H9 (cell line): Measurements from ENCODE around the gene IER3. TPM values are rescaled to one million over a fixed set of nuclear protein-coding genes. Genes with fewer than 3 reads are reported as not detected.

ENCODE experiments used
- DNase-seq: peaks from one replicate; pipeline ENCODE4 v3.0.0-alpha.2; 2017
- H2AFZ ChIP-seq: one replicate; pipeline ENCODE4 v1.6.1; 2013; ENCODE audit warnings: mild to moderate bottlenecking, low read length, control low read depth, moderate library complexity
- H2AK5ac ChIP-seq: 2 replicates; pipeline ENCODE4 v1.6.1; 2013; ENCODE audit warnings: low read length, control low read depth, mixed read lengths; ENCODE audit not compliant: insufficient read length
- H2BK120ac ChIP-seq: one replicate; pipeline ENCODE4 v1.6.1; 2013; ENCODE audit warnings: low read depth, mild to moderate bottlenecking, low read length, control low read depth, inconsistent platforms; ENCODE audit not compliant: poor library complexity, severe bottlenecking
- H2BK12ac ChIP-seq: 2 replicates; pipeline ENCODE4 v1.6.1; 2013; ENCODE audit warnings: low read length, control low read depth, mixed read lengths, low read depth; ENCODE audit not compliant: insufficient read length
- H2BK15ac ChIP-seq: 2 replicates; pipeline ENCODE4 v1.6.1; 2013; ENCODE audit warnings: low read depth, low read length, control low read depth
- H2BK20ac ChIP-seq: one replicate; pipeline ENCODE4 v1.6.1; 2013; ENCODE audit warnings: low read depth, mild to moderate bottlenecking, low read length, control low read depth, inconsistent platforms; ENCODE audit not compliant: poor library complexity, severe bottlenecking
- H2BK5ac ChIP-seq: 2 replicates; pipeline ENCODE4 v1.6.1; 2013; ENCODE audit warnings: low read length, control low read depth, mixed read lengths; ENCODE audit not compliant: insufficient read length
- H3K14ac ChIP-seq: 2 replicates; pipeline ENCODE4 v1.6.1; 2013; ENCODE audit warnings: low read length, control low read depth; ENCODE audit not compliant: insufficient read depth
- H3K18ac ChIP-seq: 2 replicates; pipeline ENCODE4 v1.6.1; 2013; ENCODE audit warnings: low read depth, mild to moderate bottlenecking, mixed read lengths, low read length, control low read depth; ENCODE audit not compliant: insufficient read length
- H3K23ac ChIP-seq: 2 replicates; pipeline ENCODE4 v1.6.1; 2013; ENCODE audit warnings: low read length, control low read depth, mixed read lengths, low read depth; ENCODE audit not compliant: insufficient read length
- H3K23me2 ChIP-seq: 2 replicates; pipeline ENCODE4 v1.6.1; 2013; ENCODE audit warnings: low read depth, mild to moderate bottlenecking, mixed read lengths, low read length, control low read depth; ENCODE audit not compliant: insufficient read length, poor library complexity, severe bottlenecking
- H3K27ac ChIP-seq: 2 replicates; pipeline ENCODE4 v1.5.1; 2013; ENCODE audit warnings: low read length, control low read depth, mixed read lengths, low read depth; ENCODE audit not compliant: insufficient read length
- H3K27me3 ChIP-seq: 2 replicates; pipeline ENCODE4 v1.6.1; 2013; ENCODE audit warnings: low read length, control low read depth, inconsistent platforms; ENCODE audit not compliant: insufficient read depth
- H3K4ac ChIP-seq: 2 replicates; pipeline ENCODE4 v1.6.1; 2013; ENCODE audit warnings: low read depth, mild to moderate bottlenecking, control low read depth, inconsistent platforms, low read length, moderate library complexity
- H3K4me1 ChIP-seq: 2 replicates; pipeline ENCODE4 v1.6.1; 2013; ENCODE audit warnings: low read length, control low read depth, inconsistent platforms; ENCODE audit not compliant: insufficient read depth
- H3K4me2 ChIP-seq: 2 replicates; pipeline ENCODE4 v1.6.1; 2013; ENCODE audit warnings: low read length, control low read depth, mixed read lengths; ENCODE audit not compliant: insufficient read length, insufficient read depth
- H3K56ac ChIP-seq: 2 replicates; pipeline ENCODE4 v1.6.1; 2013; ENCODE audit warnings: low read depth, mild to moderate bottlenecking, mixed read lengths, low read length, control low read depth; ENCODE audit not compliant: insufficient read length
- H3K79me1 ChIP-seq: 2 replicates; pipeline ENCODE4 v1.6.1; 2013; ENCODE audit warnings: low read depth, mild to moderate bottlenecking, moderate library complexity, low read length, control low read depth, inconsistent platforms; ENCODE audit not compliant: insufficient read depth, poor library complexity, severe bottlenecking
- H3K79me2 ChIP-seq: 2 replicates; pipeline ENCODE4 v1.6.1; 2013; ENCODE audit warnings: low read length, control low read depth, inconsistent platforms; ENCODE audit not compliant: insufficient read depth
- H3K9ac ChIP-seq: 2 replicates; pipeline ENCODE4 v1.6.1; 2013; ENCODE audit warnings: low read length, control low read depth, mixed read lengths; ENCODE audit not compliant: insufficient read length; ENCODE audit errors: extremely low read depth
- H3K9me3 ChIP-seq: one replicate; pipeline ENCODE4 v1.6.1; 2013; ENCODE audit warnings: low read depth, low read length, inconsistent platforms; ENCODE audit not compliant: control insufficient read depth
- H3T11ph ChIP-seq: one replicate; pipeline ENCODE4 v1.6.1; 2013; ENCODE audit warnings: mild to moderate bottlenecking, low read length, control low read depth, inconsistent platforms
- H4K20me1 ChIP-seq: one replicate; pipeline ENCODE4 v1.6.1; 2013; ENCODE audit not compliant: control insufficient read depth, insufficient read length, insufficient read depth
- H4K5ac ChIP-seq: 2 replicates; pipeline ENCODE4 v1.6.1; 2013; ENCODE audit warnings: low read depth, mild to moderate bottlenecking, mixed read lengths, low read length, control low read depth; ENCODE audit not compliant: insufficient read length
- H4K8ac ChIP-seq: replicated peaks from 2 replicates; pipeline ENCODE4 v1.6.1; 2013; ENCODE audit warnings: low read length, control low read depth, mixed read lengths, low read depth; ENCODE audit not compliant: insufficient read length
- H4K91ac ChIP-seq: 2 replicates; pipeline ENCODE4 v1.6.1; 2013; ENCODE audit warnings: low read depth, mild to moderate bottlenecking, moderate library complexity, mixed read lengths, low read length, control low read depth; ENCODE audit not compliant: insufficient read length
- H3K27ac Mint-ChIP-seq, 3 experiments: 2 replicates in 2 of 3; 3 replicates in 1 of 3; pipeline ENCODE4 v1.8.0; 2020 to 2021; ENCODE audit warnings: mixed read lengths in 3 of 3, mild to moderate bottlenecking in 1 of 3, moderate library complexity in 1 of 3
- H3K27me3 Mint-ChIP-seq: 2 replicates; pipeline ENCODE4 v1.8.0; 2021; ENCODE audit warnings: low read depth, mild to moderate bottlenecking, moderate library complexity, mixed read lengths
- H3K36me3 Mint-ChIP-seq, 3 experiments: 2 replicates in 2 of 3; 3 replicates in 1 of 3; pipeline ENCODE4 v1.8.0; 2020 to 2021; ENCODE audit warnings: low read depth in 3 of 3, mixed read lengths in 3 of 3; ENCODE audit not compliant: insufficient read depth in 1 of 3
- H3K4me1 Mint-ChIP-seq, 2 experiments: 2 replicates each; pipeline ENCODE4 v1.8.0; 2020; ENCODE audit warnings: mixed read lengths in 2 of 2
- H3K4me3 Mint-ChIP-seq, 2 experiments: 2 replicates in 1 of 2; 3 replicates in 1 of 2; pipeline ENCODE4 v1.8.0; 2020 to 2021; ENCODE audit warnings: mild to moderate bottlenecking in 2 of 2, mixed read lengths in 2 of 2, moderate library complexity in 1 of 2
- H3K9me3 Mint-ChIP-seq, 2 experiments: 2 replicates in 1 of 2; 3 replicates in 1 of 2; pipeline ENCODE4 v1.8.0; 2020; ENCODE audit warnings: mild to moderate bottlenecking in 2 of 2, mixed read lengths in 2 of 2, moderate library complexity in 1 of 2
- CTCF ChIP-seq: fragments of 200-600 bp; sonication (generic); conservative IDR thresholded peaks from 3 replicates; pipeline ENCODE4 v1.8.0; 2021; ENCODE audit warnings: antibody characterized with exemption, mild to moderate bottlenecking
- WGBS: extraction: QIAGEN DNeasy Blood & Tissue Kit; methylation state at CpG from one replicate; pipeline ENCODE4 v1.1.7; 2013; ENCODE audit warnings: missing lambda C conversion rate, low lambda C conversion rate, mixed read lengths; ENCODE audit not compliant: insufficient read length; ENCODE audit errors: extremely low coverage; 5-methylcytosine and 5-hydroxymethylcytosine counted together
- total RNA-seq: library from RNA; stranded (reverse); gene quantifications from 2 replicates; pipeline ENCODE4 v1.2.1, GENCODE V29; 2021

IER3 gene
- total RNA-seq, 1 experiment from 2014 or later: 43.5 TPM

DNA sequence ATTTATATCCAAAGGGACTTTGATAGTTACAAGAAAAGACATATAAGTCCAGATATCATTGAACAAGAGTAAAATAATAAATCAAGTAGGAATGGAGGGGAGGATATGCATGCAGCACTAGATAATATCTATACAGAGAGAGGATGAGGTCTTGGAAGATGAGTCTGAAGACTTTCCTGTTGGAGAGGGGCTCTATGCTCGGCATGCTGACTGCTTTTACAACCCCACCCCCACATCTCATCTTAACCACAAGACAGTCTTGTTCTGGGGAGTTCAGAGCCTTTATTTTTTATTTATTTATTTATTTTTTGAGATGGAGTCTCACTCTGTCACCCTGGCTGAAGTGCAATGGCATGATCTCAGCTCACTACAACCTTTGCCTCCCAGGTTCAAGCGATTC lies 48.4 kb upstream of the IER3 start:
- no CpG with 5 or more reads among the region's 2 CpGs for WGBS
- Histone ChIP-seq H4K20me1 (no peaks in the 10 kb centered on the region), H2BK5ac (no peak overlapping the region), H3K27me3 (peaks cover 20% of the 10 kb centered on the region; the same call in 1 of the 2 replicates), H3K18ac (no peak overlapping the region), H3K9me3 (no peaks in the 10 kb centered on the region), H3K79me2 (no peaks in the 10 kb centered on the region), H3K4ac (no peak overlapping the region), H2AK5ac (no peak overlapping the region), H4K8ac (no peak overlapping the region), H3K79me1 (no peaks in the 10 kb centered on the region), H2BK12ac (no peak overlapping the region), H3K9ac (no peak overlapping the region), H2BK120ac (no peak overlapping the region), H3K23ac (no peak overlapping the region), H3K14ac (no peak overlapping the region), H3K56ac (no peak overlapping the region), H3K27ac (no peak overlapping the region), H2BK15ac (no peak overlapping the region), H2AFZ (no peak overlapping the region), H3T11ph (no peak overlapping the region), H4K5ac (no peak overlapping the region), H3K23me2 (peaks cover 3% of the 10 kb centered on the region), H2BK20ac (no peak overlapping the region), H3K4me2 (no peak overlapping the region), H3K4me1 (no peaks in the 10 kb centered on the region), H4K91ac (no peak overlapping the region)
- peaks cover 84% of the 10 kb centered on the region for H3K27me3 Mint-ChIP-seq
- DNase-seq: no peak
- peaks cover 8 to 10% of the 10 kb centered on the region in 2 experiments for H3K4me1 Mint-ChIP-seq
- no peak overlapping the region for H3K27ac Mint-ChIP-seq
- no peak overlapping the region for H3K4me3 Mint-ChIP-seq
- no peaks in the 10 kb centered on the region for H3K36me3 Mint-ChIP-seq
- no peak for TF ChIP-seq CTCF
- no peaks in the 10 kb centered on the region for H3K9me3 Mint-ChIP-seq
